B cell (primary cell): ENCODE data around the gene ACTN3. TPM values are rescaled to one million over a fixed set of nuclear protein-coding genes. Genes with fewer than 3 reads are reported as not detected.
"Not testable (repeated sequence)": the region's sequence is repeated elsewhere in the genome, so short reads cannot be mapped to it uniquely, and the experiment has no call there.

Experiments
- ATAC-seq: fragments of 200-7000 bp; cut with Tn5 transposase; one replicate; pipeline ENCODE4 v1.10.0; 2021; ENCODE audit warnings: low read depth, mild to moderate bottlenecking, moderate number of reproducible peaks, moderate library complexity
- CTCF ChIA-PET: fragments of 350-600 bp; sonication (Branson Sonifier 250); formaldehyde crosslinking; loops from one replicate; lab custom pipeline; 2021; ENCODE audit warnings: antibody characterized with exemption, inconsistent platforms; lab: Charles Lee
- POLR2A ChIA-PET: fragments of 350-600 bp; sonication (Branson Sonifier 250); formaldehyde crosslinking; loops from one replicate; lab custom pipeline; 2021; ENCODE audit warnings: antibody characterized with exemption; lab: Charles Lee
- DNase-seq: peaks from one replicate; pipeline ENCODE4 v3.0.0; 2013
- H2AFZ ChIP-seq: 2 replicates; pipeline ENCODE4 v1.6.1; 2012; ENCODE audit warnings: mild to moderate bottlenecking, low read depth, low read length; ENCODE audit not compliant: insufficient read depth, poor library complexity, severe bottlenecking
- H3K27ac ChIP-seq, 2 donors: 1 replicate in 1 of 2; 2 replicates in 1 of 2; pipeline ENCODE4 v1.5.1; 2012 to 2013; ENCODE audit warnings: low read length in 2 of 2, mild to moderate bottlenecking in 2 of 2, moderate library complexity in 1 of 2
- H3K27me3 ChIP-seq, 4 experiments: fragments of 200-600 bp in 1 of 4; sonication (generic) in 1 of 4; replicated peaks in 1 of 4; 1 replicate in 2 of 4; 2 replicates in 2 of 4; pipeline versions ENCODE4 v1.6.1 to v1.7.0; 2013 to 2016; ENCODE audit warnings: low read length in 3 of 4, mild to moderate bottlenecking in 2 of 4, mixed read lengths in 1 of 4, moderate library complexity in 1 of 4; ENCODE audit not compliant: insufficient read depth in 4 of 4, control insufficient read depth in 3 of 4; ENCODE audit errors: control extremely low read depth in 1 of 4
- H3K36me3 ChIP-seq, 2 experiments: replicated peaks in 1 of 2; 1 replicate in 1 of 2; 2 replicates in 1 of 2; pipeline versions ENCODE4 v1.6.1 to v1.7.1; 2013; ENCODE audit warnings: low read length in 1 of 2; ENCODE audit not compliant: insufficient read depth in 2 of 2, control insufficient read depth in 1 of 2; ENCODE audit errors: control extremely low read depth in 1 of 2, extremely low read depth in 1 of 2
- H3K4me1 ChIP-seq, 2 donors: fragments of 200-600 bp in 1 of 2; sonication (generic) in 1 of 2; 1 replicate in 1 of 2; 2 replicates in 1 of 2; pipeline versions ENCODE4 v1.5.1 to v1.6.1; 2013 to 2017; ENCODE audit warnings: low read length in 2 of 2; ENCODE audit not compliant: control insufficient read depth in 2 of 2, insufficient read depth in 2 of 2
- H3K4me2 ChIP-seq: replicated peaks from 2 replicates; pipeline ENCODE3; 2012; ENCODE audit warnings: mild to moderate bottlenecking, low read depth, low read length; ENCODE audit not compliant: poor library complexity, severe bottlenecking
- H3K4me3 ChIP-seq, 5 experiments: fragments of 200-600 bp in 1 of 5; sonication (generic) in 1 of 5; 1 replicate in 3 of 5; 2 replicates in 2 of 5; pipeline versions ENCODE4 v1.5.1 to v1.7.0; 2011 to 2016; ENCODE audit warnings: low read length in 4 of 5, mild to moderate bottlenecking in 4 of 5, low read depth in 2 of 5, control low read depth in 1 of 5, moderate library complexity in 1 of 5; ENCODE audit not compliant: insufficient read depth in 1 of 5; ENCODE audit errors: control extremely low read depth in 1 of 5, extremely low read depth in 1 of 5
- H3K79me2 ChIP-seq: fragments of 200-600 bp; sonication (generic); one replicate; pipeline ENCODE4 v1.6.0; 2016; ENCODE audit warnings: low read length; ENCODE audit not compliant: control insufficient read depth, insufficient read depth
- H3K9ac ChIP-seq: fragments of 200-600 bp; sonication (generic); 2 replicates; pipeline ENCODE4 v1.6.1; 2017; ENCODE audit warnings: mild to moderate bottlenecking, low read length, moderate library complexity
- H3K9me3 ChIP-seq, 3 donors: one replicate each; pipeline versions ENCODE4 v1.6.1 to v1.7.1; 2013; ENCODE audit warnings: low read length in 2 of 3; ENCODE audit not compliant: control insufficient read depth in 2 of 3, insufficient read depth in 1 of 3; ENCODE audit errors: control extremely low read depth in 1 of 3
- H4K20me1 ChIP-seq: 2 replicates; pipeline ENCODE4 v1.6.0; 2012; ENCODE audit warnings: mild to moderate bottlenecking, low read length; ENCODE audit not compliant: insufficient read depth, control insufficient read depth, poor library complexity, severe bottlenecking
- H3K27ac Mint-ChIP-seq: one replicate; pipeline ENCODE4 v1.8.0; 2021; ENCODE audit warnings: mixed read lengths
- H3K27me3 Mint-ChIP-seq: one replicate; pipeline ENCODE4 v1.8.0; 2021; ENCODE audit warnings: mixed read lengths
- H3K4me1 Mint-ChIP-seq: one replicate; pipeline ENCODE4 v1.8.0; 2021; ENCODE audit warnings: mixed read lengths
- H3K4me3 Mint-ChIP-seq: one replicate; pipeline ENCODE4 v1.8.0; 2021; ENCODE audit warnings: mixed read lengths
- H3K9me3 Mint-ChIP-seq: one replicate; pipeline ENCODE4 v1.8.0; 2022; ENCODE audit warnings: mixed read lengths; ENCODE audit not compliant: insufficient read depth
- CTCF ChIP-seq: fragments of 200-600 bp; IDR thresholded peaks from one replicate; pipeline ENCODE4 v1.8.0; 2022; ENCODE audit warnings: antibody characterized with exemption, mild to moderate bottlenecking
- EZH2 ChIP-seq: IDR thresholded peaks from 2 replicates; pipeline ENCODE4 v1.6.1; 2012; ENCODE audit warnings: borderline replicate concordance, low read depth, mild to moderate bottlenecking, moderate library complexity, low read length; ENCODE audit not compliant: insufficient read depth, poor library complexity, severe bottlenecking
- WGBS: methylation state at CpG from one replicate; pipeline ENCODE4 v1.1.5; 2013; ENCODE audit warnings: missing lambda C conversion rate; ENCODE audit not compliant: insufficient coverage; 5-methylcytosine and 5-hydroxymethylcytosine counted together
- intact Hi-C: fragments of 100-400 bp; cut with micrococcal nuclease; formaldehyde crosslinking; loops from one replicate; pipeline ENCODE4 v1.10.0; 2022
- polyA plus RNA-seq: library from polyadenylated mRNA; depleted of rRNA; stranded (reverse); fragments of >200 nt; gene quantifications from 2 replicates; pipeline ENCODE4 v1.2.3, GENCODE V29; 2012
- total RNA-seq, 2 donors: library from RNA; stranded (reverse); fragments of 120-200 nt in 1 of 2; gene quantifications; 1 replicate in 1 of 2; 2 replicates in 1 of 2; pipeline versions ENCODE4 v1.2.3 to v1.2.4, GENCODE V29; 2013 to 2022

ACTN3 gene
- total and polyA plus RNA-seq, 2 donors (not counting 1 experiment from before 2014, with no cell fraction given): 0.22 TPM; not detected in 1

GRCh38 chr11:66603072-66603471 lies 56.4 kb downstream of the ACTN3 start:
- POLR2A ChIA-PET: no interaction called here

GRCh38 chr11:66604155-66604554 lies 57.5 kb downstream of the ACTN3 start:
- TF ChIP-seq EZH2: no peak
- no peak for TF ChIP-seq CTCF
- no peaks in the 10 kb centered on the region for H4K20me1 ChIP-seq
- H3K4me2 ChIP-seq: no peak overlapping the region
- DNase-seq (no peak), ATAC-seq (no peak)
- peaks cover 0 to 7% (median 0%) of the 10 kb centered on the region in 3 donors for H3K9me3 ChIP-seq
- Mint-ChIP-seq H3K4me1 (peaks cover 34% of the 10 kb centered on the region), H3K27ac (no peak overlapping the region), H3K27me3 (no peaks in the 10 kb centered on the region), H3K4me3 (no peak overlapping the region), H3K9me3 (no peaks in the 10 kb centered on the region)
- no peaks in the 10 kb centered on the region for H3K27me3 ChIP-seq
- ChIA-PET POLR2A (interaction anchor here (1.5 kb wide), 1 partner anchor 12 kb away, joined by 6 read pairs; the partner anchor contains the start of gene RBM14), CTCF (no interaction called here)
- no peak overlapping the region for H3K4me3 ChIP-seq
- no peak overlapping the region for H2AFZ ChIP-seq
- intact Hi-C loops: no loop called here
- 73% methylated on average over 5 of the region's 5 CpGs for WGBS
- no peak overlapping the region for H3K27ac ChIP-seq
- H3K9ac ChIP-seq: no peak overlapping the region
- H3K4me1 ChIP-seq: peaks cover 23 to 41% of the 10 kb centered on the region in 2 donors
- H3K36me3 ChIP-seq: peaks cover 2 to 38% of the 10 kb centered on the region in 2 experiments
- H3K79me2 ChIP-seq: peaks cover 10% of the 10 kb centered on the region

More at GRCh38 chr11:66603072-66603471, 56.4 kb downstream of the ACTN3 start:
- ATAC-seq (no peak), DNase-seq (no peak)
- no peak for TF ChIP-seq CTCF
- TF ChIP-seq EZH2: no peak
- H3K4me1 Mint-ChIP-seq: peaks cover 35% of the 10 kb centered on the region
- Histone ChIP-seq H3K36me3 (peaks cover 2 to 41% of the 10 kb centered on the region in 2 experiments), H3K79me2 (peaks cover 16% of the 10 kb centered on the region), H3K27me3 (no peaks in the 10 kb centered on the region), H3K4me3 (no peak overlapping the region), H3K9me3 (peaks cover 0 to 5% (median 0%) of the 10 kb centered on the region in 3 donors), H3K27ac (no peak overlapping the region), H4K20me1 (no peaks in the 10 kb centered on the region), H3K4me2 (no peak overlapping the region), H2AFZ (no peak overlapping the region), H3K4me1 (peaks cover 16 to 30% of the 10 kb centered on the region in 2 donors), H3K9ac (no peak overlapping the region)
- no peak overlapping the region for H3K27ac Mint-ChIP-seq
- intact Hi-C loops: no loop called here
- no peaks in the 10 kb centered on the region for H3K27me3 Mint-ChIP-seq
- H3K9me3 Mint-ChIP-seq: no peaks in the 10 kb centered on the region
- CTCF ChIA-PET: interaction anchor here (1.1 kb wide), 2 partner anchors 35 to 75 kb away, joined by 3 to 4 read pairs; no protein-coding TSS in a partner anchor
- no peak overlapping the region for H3K4me3 Mint-ChIP-seq
- WGBS: 96% methylated on average over 6 of the region's 6 CpGs

DNA sequence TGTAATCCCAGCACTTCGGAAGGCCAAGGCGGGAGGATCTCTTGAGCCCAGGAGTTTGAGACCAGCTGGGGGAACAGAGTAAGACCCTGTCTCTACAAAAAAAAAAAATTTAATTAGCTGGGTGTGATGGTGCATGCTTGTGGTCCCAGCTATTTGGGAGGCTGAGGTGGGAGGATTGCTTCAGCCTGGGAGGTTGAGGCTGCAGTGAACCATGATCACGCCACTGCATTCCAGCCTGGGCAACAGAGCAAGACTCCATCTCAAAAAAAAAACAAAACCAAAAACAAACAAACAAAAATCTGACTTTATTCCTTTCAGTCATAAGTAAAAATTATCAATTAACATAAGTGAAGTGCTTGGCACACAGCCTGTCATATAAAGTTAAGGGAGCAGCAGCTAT lies 59.9 kb downstream of the ACTN3 start:
- H3K4me2 ChIP-seq, H2AFZ ChIP-seq, H3K9ac ChIP-seq, H4K20me1 ChIP-seq, H3K27me3 Mint-ChIP-seq, intact Hi-C loops, H3K27me3 ChIP-seq, DNase-seq, H3K9me3 Mint-ChIP-seq, H3K9me3 ChIP-seq, H3K79me2 ChIP-seq, ATAC-seq, H3K4me3 ChIP-seq, H3K4me3 Mint-ChIP-seq: not testable (repeated sequence)
- Mint-ChIP-seq H3K27ac (peak overlapping the region; percentile 53), H3K4me1 (peaks cover 38% of the 10 kb centered on the region)
- H3K36me3 ChIP-seq: peaks cover 0 to 23% of the 10 kb centered on the region in 2 experiments
- WGBS: no CpG with 5 or more reads among the region's 3 CpGs
- POLR2A ChIA-PET: interaction anchor here (0.6 to 1.9 kb wide), 5 partner anchors 10 to 53 kb away, joined by 3 to 8 read pairs (median 5); partner anchors contain the start of gene RBM4
- peak overlapping the region in 1 of 2 donors; percentile 9 for H3K27ac ChIP-seq
- CTCF ChIA-PET: interaction anchor here (1.9 to 2.1 kb wide), 2 partner anchors 10 to 11 kb away, joined by 5 to 9 read pairs; partner anchors contain the start of gene RBM14
- peaks cover 34 to 49% of the 10 kb centered on the region in 2 donors for H3K4me1 ChIP-seq
